HG03571 (cell line): Measurements from ENCODE around the gene PLB1.

Source experiments
- ATAC-seq: cut with Tn5 transposase; IDR thresholded peaks from one replicate; pipeline ENCODE4 v1.9.1; 2021; ENCODE audit not compliant: unreplicated experiment

Gene PLB1

GRCh38 chr2:28643327-28643726 lies 147.5 kb downstream of the PLB1 start:
- ATAC-seq = no peak

DNA sequence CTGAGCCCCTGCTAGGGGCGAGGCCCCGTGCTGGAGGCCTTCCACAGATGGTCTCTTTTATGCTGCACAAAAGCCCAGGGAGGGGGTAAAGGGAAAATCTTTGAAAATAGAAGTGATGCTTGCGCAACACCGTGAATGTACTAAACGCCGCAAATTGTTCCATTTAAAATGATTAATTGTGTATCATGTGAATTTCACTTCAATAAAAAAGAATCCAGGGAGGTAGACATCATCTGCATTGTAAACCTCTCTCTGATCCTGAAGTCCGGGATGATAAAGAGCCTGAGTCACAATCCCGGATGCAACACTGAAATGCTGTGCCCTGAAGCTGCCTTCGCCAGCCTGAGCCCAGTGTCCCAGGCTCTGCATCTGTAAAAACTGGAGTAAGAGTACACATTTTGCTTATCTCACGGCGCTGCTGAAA lies 148.1 kb downstream of the PLB1 start:
- no peak for ATAC-seq

GRCh38 chr2:28644760-28645159 lies 148.9 kb downstream of the PLB1 start:
- no peak for ATAC-seq

DNA sequence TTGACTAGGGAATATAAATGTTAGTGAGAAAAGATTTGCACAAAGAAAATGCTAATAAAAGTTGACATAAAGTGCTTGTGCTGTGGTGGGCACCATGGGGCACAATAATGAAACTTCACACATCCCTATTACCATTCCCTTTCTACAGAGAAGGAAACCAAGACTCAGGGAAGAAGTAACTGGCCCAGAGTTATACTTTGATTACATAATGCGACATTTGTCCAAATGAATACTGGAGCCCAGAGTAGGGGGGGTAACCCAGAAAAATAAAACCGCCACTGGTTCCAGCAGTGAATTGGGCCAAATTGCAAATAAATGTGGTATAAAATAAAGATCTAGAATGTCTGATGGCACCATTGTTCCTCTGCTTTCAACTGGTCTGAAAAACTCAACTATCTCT lies 149.7 kb downstream of the PLB1 start:
- ATAC-seq = no peak

DNA sequence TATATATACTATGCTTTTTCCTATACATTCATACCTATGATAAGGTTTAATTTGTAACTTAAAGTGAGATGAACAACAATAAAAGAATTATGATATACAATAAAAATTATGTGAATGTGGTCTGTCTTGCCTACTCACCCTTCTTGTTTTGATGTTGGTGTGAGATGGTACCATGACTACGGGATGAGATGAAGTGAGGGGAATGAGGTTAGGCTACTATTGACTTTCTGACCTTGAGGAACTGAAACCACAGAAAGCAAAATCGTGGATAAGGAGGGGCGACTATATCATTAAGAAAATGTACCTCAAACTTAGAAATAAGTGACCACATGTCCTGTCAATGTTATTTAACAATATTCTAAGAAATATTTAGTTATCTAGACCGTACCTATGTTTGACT lies 151.8 kb downstream of the PLB1 start:
- ATAC-seq = no peak

DNA sequence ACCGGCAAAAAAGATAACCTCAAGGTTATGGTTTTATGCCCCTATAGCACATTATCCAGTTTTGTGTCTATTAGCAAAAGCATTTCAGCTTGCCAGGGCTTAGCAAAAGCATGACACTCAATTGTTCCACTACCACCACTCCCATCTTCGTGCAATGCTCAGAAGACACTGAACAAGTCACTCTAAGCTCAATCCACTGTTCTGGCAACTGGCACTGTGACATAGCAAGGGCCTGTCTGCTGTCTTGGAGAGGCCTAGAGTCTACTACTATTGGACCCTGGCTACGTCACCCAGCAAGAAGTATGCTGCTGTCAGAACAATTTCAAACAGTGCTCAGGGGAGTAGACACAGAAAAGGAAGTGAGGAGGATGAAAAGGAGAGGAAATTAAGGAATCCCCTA lies 152.3 kb downstream of the PLB1 start:
- no peak for ATAC-seq

DNA sequence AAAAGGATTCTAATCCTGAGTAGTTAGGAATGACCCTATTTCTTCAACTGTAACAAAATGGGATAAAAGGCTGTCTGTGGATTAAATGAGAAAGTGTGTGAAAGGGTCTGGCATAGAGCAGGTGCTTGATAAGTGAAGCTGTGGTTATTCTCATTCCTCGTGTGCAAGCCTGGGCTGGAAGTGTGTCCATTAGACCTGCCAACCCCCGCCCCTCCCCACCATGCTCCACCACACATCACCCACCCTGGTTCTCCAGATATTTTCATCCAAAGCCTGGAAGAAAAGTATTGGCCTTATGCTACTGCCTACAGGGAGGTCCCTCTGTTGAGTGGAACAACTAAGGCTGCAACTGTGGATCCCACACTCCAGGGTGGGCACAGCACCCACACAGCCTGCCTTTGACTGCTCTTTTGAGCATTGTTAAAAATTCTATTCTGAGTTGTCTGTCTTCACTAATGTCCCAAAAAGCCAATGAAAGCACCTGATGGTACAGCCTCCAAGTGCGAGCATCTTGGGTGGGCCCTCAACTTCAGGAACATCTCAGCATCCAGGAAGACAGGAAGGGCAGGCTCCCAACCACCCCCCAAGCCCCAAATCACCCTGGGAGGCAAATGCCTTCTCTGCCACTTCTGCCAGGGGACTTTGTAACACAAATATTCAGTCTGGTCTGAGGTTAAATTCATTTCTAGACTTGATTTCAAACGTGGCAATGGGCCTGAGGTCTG lies 153.0 kb downstream of the PLB1 start:
- no peak for ATAC-seq

- no peak for ATAC-seq
Observed at GRCh38 chr2:28649481-28650265, 153.8 kb downstream of the PLB1 start.

DNA sequence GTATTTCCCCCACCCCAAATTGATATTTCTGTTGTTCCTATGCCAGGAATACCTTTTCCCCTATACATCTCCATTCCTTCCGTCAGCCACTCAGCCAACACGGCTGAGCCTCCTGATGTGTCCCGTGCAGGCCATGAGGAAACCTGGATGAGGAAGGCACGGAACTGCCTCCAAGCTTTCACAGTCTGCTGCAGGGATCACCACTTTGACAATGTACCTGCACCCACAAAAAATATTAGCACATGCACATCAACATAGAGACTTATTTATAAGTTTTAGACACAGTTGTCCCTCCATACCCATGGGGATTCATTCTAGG lies 154.4 kb downstream of the PLB1 start:
- ATAC-seq = no peak

DNA sequence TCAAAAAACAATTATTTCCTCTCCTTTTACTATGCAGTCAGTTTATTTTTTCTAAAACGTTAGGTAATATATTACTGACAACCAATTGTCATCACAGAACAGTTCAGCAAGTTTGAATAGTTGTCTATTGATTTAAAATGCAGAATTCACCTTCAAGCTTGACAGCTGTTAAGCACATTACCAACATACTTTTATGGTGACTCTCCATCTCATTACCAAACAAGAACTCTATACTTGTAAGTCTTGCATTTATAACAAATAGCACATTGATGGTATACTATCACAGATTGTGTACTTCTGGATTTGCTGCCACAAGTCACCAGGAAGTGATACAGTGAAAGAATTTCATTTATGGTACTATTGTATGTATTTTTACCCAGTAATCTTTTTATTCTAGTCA lies 156.4 kb downstream of the PLB1 start:
- no peak for ATAC-seq

- ATAC-seq = no peak
Observed at GRCh38 chr2:28653892-28654662, 158.2 kb downstream of the PLB1 start.

GRCh38 chr2:28654663-28655320 lies 158.9 kb downstream of the PLB1 start:
- no peak for ATAC-seq

- no peak for ATAC-seq
Observed at GRCh38 chr2:28656937-28657615, 161.2 kb downstream of the PLB1 start.

DNA sequence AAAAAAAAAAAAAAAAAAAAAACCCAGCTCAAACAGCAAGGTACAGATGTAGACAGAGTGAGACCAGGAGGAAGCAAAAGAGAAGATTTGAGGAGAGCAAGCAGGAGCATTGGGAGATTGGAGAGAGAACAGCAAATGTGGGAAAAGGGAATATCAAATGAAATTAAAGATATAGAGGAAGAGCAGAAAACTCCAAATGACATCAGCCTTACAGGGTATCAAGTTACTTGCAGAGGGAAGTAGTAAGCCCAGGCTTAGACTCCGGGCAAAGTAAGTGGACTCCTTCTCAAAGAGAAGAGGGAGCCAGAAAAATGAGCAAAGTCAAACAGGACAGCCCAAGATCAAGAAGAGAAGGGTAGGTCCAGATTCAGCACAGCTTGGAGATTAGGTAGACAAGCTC lies 162.5 kb downstream of the PLB1 start:
- no peak for ATAC-seq

- ATAC-seq = no peak
Observed at GRCh38 chr2:28659127-28659526, 163.3 kb downstream of the PLB1 start.

- ATAC-seq = no peak
Observed at GRCh38 chr2:28661589-28662001, 165.7 kb downstream of the PLB1 start.

- ATAC-seq = no peak
Observed at GRCh38 chr2:28662044-28662443, 166.2 kb downstream of the PLB1 start.

GRCh38 chr2:28662468-28663181 lies 166.8 kb downstream of the PLB1 start:
- no peak for ATAC-seq

- ATAC-seq = no peak
Observed at GRCh38 chr2:28663359-28663758, 167.5 kb downstream of the PLB1 start.
